Endodermal cell (in vitro differentiated cells): Measurements from ENCODE around the gene BCKDHB. TPM values are rescaled to one million over a fixed set of nuclear protein-coding genes. Genes with fewer than 3 reads are reported as not detected.

Experiments
- DNase-seq: peaks from one replicate; pipeline ENCODE4 v3.0.0-alpha.2; 2017
- H3K27ac ChIP-seq: 2 replicates; pipeline ENCODE4 v1.5.1; 2013; ENCODE audit warnings: mild to moderate bottlenecking, low read depth, low read length, moderate library complexity
- H3K27me3 ChIP-seq: 2 replicates; pipeline ENCODE4 v1.6.1; 2013; ENCODE audit warnings: mild to moderate bottlenecking, low read length, moderate library complexity; ENCODE audit not compliant: insufficient read depth, control insufficient read depth, poor library complexity, severe bottlenecking
- H3K36me3 ChIP-seq: 2 replicates; pipeline ENCODE4 v1.7.0; 2013; ENCODE audit warnings: mild to moderate bottlenecking, low read length, moderate library complexity; ENCODE audit not compliant: control insufficient read depth, insufficient read depth
- H3K4me1 ChIP-seq: one replicate; pipeline ENCODE4 v1.7.0; 2013; ENCODE audit warnings: low read length; ENCODE audit not compliant: control insufficient read depth, insufficient read depth
- H3K4me3 ChIP-seq: 2 replicates; pipeline ENCODE4 v1.5.1; 2013; ENCODE audit warnings: mild to moderate bottlenecking, low read length, moderate library complexity
- H3K9ac ChIP-seq: 2 replicates; pipeline ENCODE4 v1.6.1; 2013; ENCODE audit warnings: mild to moderate bottlenecking, low read length, moderate library complexity; ENCODE audit not compliant: poor library complexity, severe bottlenecking; ENCODE audit errors: extremely low read depth
- H3K9me3 ChIP-seq: 2 replicates; pipeline ENCODE4 v1.6.1; 2013; ENCODE audit warnings: mild to moderate bottlenecking, low read length, moderate library complexity; ENCODE audit not compliant: control insufficient read depth
- H3K27ac Mint-ChIP-seq: 2 replicates; pipeline ENCODE4 v1.8.0; 2020; ENCODE audit warnings: mixed read lengths
- H3K27me3 Mint-ChIP-seq: 2 replicates; pipeline ENCODE4 v1.8.0; 2021; ENCODE audit warnings: mild to moderate bottlenecking, mixed read lengths; ENCODE audit not compliant: insufficient read depth
- H3K36me3 Mint-ChIP-seq: 2 replicates; pipeline ENCODE4 v1.8.0; 2020; ENCODE audit warnings: low read depth, mixed read lengths
- H3K4me1 Mint-ChIP-seq: 2 replicates; pipeline ENCODE4 v1.8.0; 2020; ENCODE audit warnings: mixed read lengths
- H3K4me3 Mint-ChIP-seq: 2 replicates; pipeline ENCODE4 v1.8.0; 2020; ENCODE audit warnings: mild to moderate bottlenecking, moderate library complexity, mixed read lengths
- H3K9me3 Mint-ChIP-seq: 2 replicates; pipeline ENCODE4 v1.8.0; 2020; ENCODE audit warnings: mild to moderate bottlenecking, mixed read lengths
- WGBS, 2 experiments: methylation state at CpG; one replicate each; pipeline versions ENCODE4 v1.1.5 to v1.1.7; 2013; ENCODE audit warnings: missing lambda C conversion rate in 2 of 2, mixed read lengths in 1 of 2; ENCODE audit not compliant: insufficient coverage in 1 of 2, insufficient read length in 1 of 2; 5-methylcytosine and 5-hydroxymethylcytosine counted together
- total RNA-seq, 2 donors: library from RNA; stranded (reverse); fragmentation: NEBNext Ultra II Directional in 1 of 2; extraction: Animal tissue kit (Norgen Biotek cat#: 25700) in 1 of 2; gene quantifications; 2 replicates in 1 of 2; 3 replicates in 1 of 2; pipeline ENCODE4 v1.2.1, GENCODE V29; 2021
- TF ChIP-seq, protein P1 (sequence below): fragments of 200-600 bp; sonication (generic); conservative IDR thresholded peaks from 2 replicates; pipeline ENCODE4 v1.5.0; 2021; ENCODE audit warnings: antibody characterized with exemption, mild to moderate bottlenecking

The BCKDHB gene
- total RNA-seq, 2 donors from 2014 or later: 35.1 to 36.4 TPM

DNA sequence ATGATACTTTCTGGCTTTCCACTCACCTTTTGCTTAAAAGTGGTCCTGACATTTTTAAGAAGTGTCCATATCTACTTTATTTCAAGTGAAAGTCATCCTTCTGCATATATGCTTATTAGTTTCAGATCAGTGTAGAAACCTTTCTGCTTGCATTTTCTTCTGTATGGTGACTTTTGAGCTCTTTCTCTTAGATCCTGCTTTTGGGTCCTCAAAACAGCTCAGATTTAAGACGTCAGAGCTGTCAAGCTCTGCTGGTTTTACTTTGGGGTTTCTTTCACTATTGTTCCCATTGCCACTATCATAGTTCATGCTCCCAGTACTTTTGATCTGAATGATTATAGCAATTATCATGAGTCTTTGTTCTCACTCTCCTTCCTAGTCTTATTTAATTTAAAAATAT is 41.7 kb downstream of the BCKDHB start:
- Mint-ChIP-seq H3K27me3 (no peaks in the 10 kb centered on the region), H3K27ac (no peak overlapping the region)
- 100% methylated on average over 1 of the region's 1 CpG for WGBS, 2 experiments

DNA sequence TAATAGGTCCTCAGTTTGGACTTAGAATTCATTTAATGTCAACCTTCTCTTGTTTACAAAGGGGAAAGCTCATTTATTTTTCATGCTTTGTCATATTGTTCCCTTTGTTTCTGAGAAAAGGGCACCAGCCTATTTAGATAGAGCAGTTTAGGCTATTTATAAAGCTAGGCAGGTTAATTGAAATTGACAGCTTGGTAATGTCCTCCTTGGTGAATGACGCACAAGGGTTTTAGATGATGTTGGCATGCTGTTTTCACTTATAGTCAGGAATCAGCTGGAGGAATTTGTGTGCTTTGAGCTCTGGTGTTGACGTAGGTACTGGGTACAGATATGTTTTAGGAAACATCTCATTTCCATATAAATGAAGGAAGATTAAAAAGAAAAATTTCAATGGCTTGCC is 45.2 kb downstream of the BCKDHB start:
- H3K27ac Mint-ChIP-seq: no peak overlapping the region
- WGBS, 2 experiments: 80% methylated on average over 2 of the region's 2 CpGs; no CpG with 5 or more reads in 1 of the 2 experiments
- H3K9me3 Mint-ChIP-seq: peaks cover 5% of the 10 kb centered on the region
- H3K4me3 Mint-ChIP-seq: no peak overlapping the region
- H3K27me3 ChIP-seq: no peaks in the 10 kb centered on the region
- H3K4me3 ChIP-seq: no peak overlapping the region
- TF ChIP-seq, protein P1, sequence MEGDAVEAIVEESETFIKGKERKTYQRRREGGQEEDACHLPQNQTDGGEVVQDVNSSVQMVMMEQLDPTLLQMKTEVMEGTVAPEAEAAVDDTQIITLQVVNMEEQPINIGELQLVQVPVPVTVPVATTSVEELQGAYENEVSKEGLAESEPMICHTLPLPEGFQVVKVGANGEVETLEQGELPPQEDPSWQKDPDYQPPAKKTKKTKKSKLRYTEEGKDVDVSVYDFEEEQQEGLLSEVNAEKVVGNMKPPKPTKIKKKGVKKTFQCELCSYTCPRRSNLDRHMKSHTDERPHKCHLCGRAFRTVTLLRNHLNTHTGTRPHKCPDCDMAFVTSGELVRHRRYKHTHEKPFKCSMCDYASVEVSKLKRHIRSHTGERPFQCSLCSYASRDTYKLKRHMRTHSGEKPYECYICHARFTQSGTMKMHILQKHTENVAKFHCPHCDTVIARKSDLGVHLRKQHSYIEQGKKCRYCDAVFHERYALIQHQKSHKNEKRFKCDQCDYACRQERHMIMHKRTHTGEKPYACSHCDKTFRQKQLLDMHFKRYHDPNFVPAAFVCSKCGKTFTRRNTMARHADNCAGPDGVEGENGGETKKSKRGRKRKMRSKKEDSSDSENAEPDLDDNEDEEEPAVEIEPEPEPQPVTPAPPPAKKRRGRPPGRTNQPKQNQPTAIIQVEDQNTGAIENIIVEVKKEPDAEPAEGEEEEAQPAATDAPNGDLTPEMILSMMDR: no peak
- peaks cover 14% of the 10 kb centered on the region for H3K4me1 ChIP-seq
- no peak for DNase-seq
- peaks cover 40% of the 10 kb centered on the region for H3K4me1 Mint-ChIP-seq
- H3K27ac ChIP-seq: no peak overlapping the region
- peaks cover 18% of the 10 kb centered on the region for H3K36me3 Mint-ChIP-seq
- no peak overlapping the region for H3K9ac ChIP-seq
- H3K27me3 Mint-ChIP-seq: no peaks in the 10 kb centered on the region
- peaks cover 8% of the 10 kb centered on the region for H3K36me3 ChIP-seq
- no peaks in the 10 kb centered on the region for H3K9me3 ChIP-seq

More for the DNA sequence above, 41.7 kb downstream of the BCKDHB start:
- H3K9me3 Mint-ChIP-seq: peaks cover 5% of the 10 kb centered on the region
- peaks cover 12% of the 10 kb centered on the region for H3K4me1 Mint-ChIP-seq
- TF ChIP-seq, protein P1: no peak
- no peak overlapping the region for H3K27ac ChIP-seq
- peaks cover 12% of the 10 kb centered on the region for H3K36me3 ChIP-seq
- H3K36me3 Mint-ChIP-seq: peaks cover 23% of the 10 kb centered on the region
- peaks cover 3% of the 10 kb centered on the region for H3K4me1 ChIP-seq
- H3K27me3 ChIP-seq: no peaks in the 10 kb centered on the region
- DNase-seq: no peak
- no peaks in the 10 kb centered on the region for H3K9me3 ChIP-seq
- no peak overlapping the region for H3K4me3 Mint-ChIP-seq
- H3K4me3 ChIP-seq: no peak overlapping the region
- H3K9ac ChIP-seq: no peak overlapping the region

DNA sequence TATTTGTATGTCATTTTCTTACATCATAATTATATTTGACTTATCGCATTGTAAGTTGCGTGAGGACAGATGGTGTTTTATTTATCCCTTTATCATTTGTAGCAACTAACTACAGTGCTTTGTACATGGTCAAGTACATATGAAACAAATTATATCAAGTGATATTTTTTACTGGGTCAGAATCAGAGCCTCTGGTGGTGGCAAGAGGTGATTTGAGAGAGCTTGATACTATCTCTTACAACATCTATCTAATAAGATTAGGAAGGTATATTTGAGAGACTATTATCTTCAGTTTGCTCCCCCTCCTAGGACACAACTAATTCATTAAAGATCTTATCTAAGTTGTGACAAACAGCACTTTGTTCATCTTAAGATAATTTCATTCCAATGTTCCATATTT is 47.7 kb downstream of the BCKDHB start:
- Mint-ChIP-seq H3K9me3 (peaks cover 3% of the 10 kb centered on the region), H3K27ac (no peak overlapping the region), H3K36me3 (peaks cover 5% of the 10 kb centered on the region), H3K27me3 (no peaks in the 10 kb centered on the region), H3K4me1 (peaks cover 51% of the 10 kb centered on the region), H3K4me3 (peak overlapping the region; percentile 4)
- Histone ChIP-seq H3K27ac (no peak overlapping the region), H3K9me3 (no peaks in the 10 kb centered on the region), H3K36me3 (no peaks in the 10 kb centered on the region), H3K27me3 (no peaks in the 10 kb centered on the region), H3K4me3 (peak overlapping the region; percentile 69), H3K9ac (no peak overlapping the region), H3K4me1 (peaks cover 14% of the 10 kb centered on the region)
- TF ChIP-seq, protein P1: peak; percentile 24
- DNase-seq: no peak
- no CpG with 5 or more reads among the region's 2 CpGs for WGBS, 2 experiments
